Measurements from ENCODE around the gene MTHFD2L. TPM values are rescaled to one million over a fixed set of nuclear protein-coding genes. Genes with fewer than 3 reads are reported as not detected.

The MTHFD2L gene
- total and polyA plus RNA-seq, 8 donors: 9.1 to 19.1 (median 16.6) TPM

- no peak for TF ChIP-seq CTCF (IDR thresholded peaks at IDR 0.05)
- DNase-seq (no peak), ATAC-seq (no peak)
- Histone ChIP-seq H3K36me3 (no peaks in the 10 kb centered on the region), H3K9me3 (no peaks in the 10 kb centered on the region), H3K27me3 (no peaks in the 10 kb centered on the region), H3K27ac (no peak overlapping the region), H3K4me1 (no peaks in the 10 kb centered on the region), H3K4me3 (no peak overlapping the region)
- intact Hi-C loops (cut with DNase I): no loop called here
These were observed 125.7 kb downstream of the MTHFD2L start for GRCh38 chr4:74283614-74284013.

GRCh38 chr4:74284053-74284452 lies 126.1 kb downstream of the MTHFD2L start:
- no peaks in the 10 kb centered on the region for H3K36me3 ChIP-seq
- no peak overlapping the region for H3K27ac ChIP-seq
- TF ChIP-seq CTCF (IDR thresholded peaks at IDR 0.05): no peak
- H3K4me1 ChIP-seq: no peaks in the 10 kb centered on the region
- no peak for DNase-seq
- H3K9me3 ChIP-seq: no peaks in the 10 kb centered on the region
- H3K4me3 ChIP-seq: no peak overlapping the region
- ATAC-seq: no peak
- H3K27me3 ChIP-seq: no peaks in the 10 kb centered on the region
- intact Hi-C loops (cut with DNase I): no loop called here

GRCh38 chr4:74287164-74287563 lies 129.2 kb downstream of the MTHFD2L start:
- H3K36me3 ChIP-seq: no peaks in the 10 kb centered on the region
- no peak for TF ChIP-seq CTCF (IDR thresholded peaks at IDR 0.05)
- DNase-seq: no peak
- H3K4me1 ChIP-seq: no peaks in the 10 kb centered on the region
- no peak overlapping the region for H3K4me3 ChIP-seq
- no peaks in the 10 kb centered on the region for H3K9me3 ChIP-seq
- H3K27me3 ChIP-seq: no peaks in the 10 kb centered on the region
- no peak overlapping the region for H3K27ac ChIP-seq
- ATAC-seq: no peak
- intact Hi-C loops (cut with DNase I): no loop called here

GRCh38 chr4:74287791-74288190 lies 129.9 kb downstream of the MTHFD2L start:
- DNase-seq: no peak
- intact Hi-C loops (cut with DNase I): no loop called here
- no peaks in the 10 kb centered on the region for H3K36me3 ChIP-seq

GRCh38 chr4:74291471-74291870 lies 133.6 kb downstream of the MTHFD2L start:
- peak in 1 of 4 donors; percentile 7 for DNase-seq

More at GRCh38 chr4:74287791-74288190, 129.9 kb downstream of the MTHFD2L start:
- no peaks in the 10 kb centered on the region for H3K9me3 ChIP-seq
- H3K27me3 ChIP-seq: no peaks in the 10 kb centered on the region
- no peak overlapping the region for H3K27ac ChIP-seq
- no peak for TF ChIP-seq CTCF (IDR thresholded peaks at IDR 0.05)
- H3K4me3 ChIP-seq: no peak overlapping the region
- H3K4me1 ChIP-seq: no peaks in the 10 kb centered on the region
- ATAC-seq: no peak

More at GRCh38 chr4:74291471-74291870, 133.6 kb downstream of the MTHFD2L start:
- Histone ChIP-seq H3K4me3 (no peak overlapping the region), H3K9me3 (no peaks in the 10 kb centered on the region), H3K4me1 (no peaks in the 10 kb centered on the region), H3K27ac (no peak overlapping the region), H3K27me3 (no peaks in the 10 kb centered on the region), H3K36me3 (no peaks in the 10 kb centered on the region)
- intact Hi-C loops (cut with DNase I): no loop called here
- no peak for ATAC-seq
- TF ChIP-seq CTCF (IDR thresholded peaks at IDR 0.05): no peak

Measured in left lung (tissue), 10 donors.